H1 (cell line): Measurements from ENCODE around the gene NAT10. TPM values are rescaled to one million over a fixed set of nuclear protein-coding genes. Genes with fewer than 3 reads are reported as not detected.

Experiments
- CTCF ChIA-PET: fragments of 300-600 bp; sonication (Branson Sonifier 250); formaldehyde crosslinking; loops from one replicate; lab custom pipeline; 2021; ENCODE audit not compliant: partially characterized antibody; lab: Charles Lee
- POLR2A ChIA-PET: fragments of 300-600 bp; sonication (Branson Sonifier 250); formaldehyde crosslinking; loops from one replicate; lab custom pipeline; 2021; ENCODE audit warnings: inconsistent platforms; ENCODE audit not compliant: partially characterized antibody; lab: Charles Lee
- DNase-seq, 2 experiments: peaks; one replicate each; pipeline versions ENCODE4 v3.0.0 to v3.0.0-alpha.2; 2010 to 2022; ENCODE audit warnings: low spot score in 2 of 2, low read depth in 1 of 2, mixed read lengths in 1 of 2
- FAIRE-seq: peaks from 2 replicates; lab custom pipeline; 2011; peaks lifted over from hg19 to GRCh38; lab: Jason Lieb, UNC
- H2AFZ ChIP-seq: 2 replicates; pipeline ENCODE4 v1.8.1; 2012; ENCODE audit warnings: low read length, inconsistent platforms
- H2AK5ac ChIP-seq: 2 replicates; pipeline ENCODE4 v1.6.1; 2013; ENCODE audit warnings: low read depth, low read length
- H2BK120ac ChIP-seq: replicated peaks from 2 replicates; pipeline ENCODE3; 2013; ENCODE audit warnings: low read depth, low read length, inconsistent platforms
- H2BK12ac ChIP-seq: 2 replicates; pipeline ENCODE4 v1.6.1; 2013; ENCODE audit warnings: low read depth, low read length
- H2BK15ac ChIP-seq: 2 replicates; pipeline ENCODE4 v1.6.1; 2013; ENCODE audit warnings: low read length
- H2BK20ac ChIP-seq: 2 replicates; pipeline ENCODE4 v1.6.1; 2013; ENCODE audit warnings: low read length
- H2BK5ac ChIP-seq: 2 replicates; pipeline ENCODE4 v1.6.1; 2013; ENCODE audit warnings: low read depth, low read length
- H3K14ac ChIP-seq: 2 replicates; pipeline ENCODE4 v1.6.1; 2013; ENCODE audit warnings: inconsistent platforms; ENCODE audit not compliant: insufficient read length
- H3K18ac ChIP-seq: 2 replicates; pipeline ENCODE4 v1.6.1; 2013; ENCODE audit warnings: low read length; ENCODE audit errors: extremely low read depth
- H3K23ac ChIP-seq: 2 replicates; pipeline ENCODE4 v1.6.1; 2013; ENCODE audit warnings: inconsistent platforms; ENCODE audit not compliant: insufficient read length
- H3K23me2 ChIP-seq: 2 replicates; pipeline ENCODE4 v1.6.1; 2013; ENCODE audit warnings: low read depth, low read length
- H3K27ac ChIP-seq: 2 replicates; pipeline ENCODE4 v1.6.1; 2011; ENCODE audit warnings: low read depth, low read length, inconsistent platforms
- H3K27me3 ChIP-seq, 4 experiments: replicated peaks in 1 of 4; 1 replicate in 1 of 4; 2 replicates in 3 of 4; pipeline versions ENCODE4 v1.6.1 to v1.8.1; 2011 to 2013; ENCODE audit warnings: low read length in 3 of 4, mild to moderate bottlenecking in 3 of 4, inconsistent platforms in 2 of 4, mixed read lengths in 2 of 4, moderate library complexity in 1 of 4; ENCODE audit not compliant: control insufficient read depth in 3 of 4, insufficient read depth in 3 of 4; ENCODE audit errors: extremely low read depth in 1 of 4
- H3K36me3 ChIP-seq, 4 experiments: 2 replicates each; pipeline versions ENCODE4 v1.6.1 to v1.8.1; 2011 to 2013; ENCODE audit warnings: mild to moderate bottlenecking in 4 of 4, low read length in 3 of 4, moderate library complexity in 2 of 4, control low read depth in 1 of 4, inconsistent platforms in 1 of 4; ENCODE audit not compliant: insufficient read depth in 4 of 4, control insufficient read depth in 2 of 4
- H3K4ac ChIP-seq: replicated peaks from 2 replicates; pipeline ENCODE3; 2013; ENCODE audit warnings: low read length, low read depth, mixed read lengths, inconsistent platforms; ENCODE audit not compliant: insufficient read length
- H3K4me1 ChIP-seq, 4 experiments: replicated peaks in 1 of 4; 1 replicate in 1 of 4; 2 replicates in 3 of 4; pipeline versions ENCODE4 v1.6.1 to v1.8.1; 2011 to 2013; ENCODE audit warnings: low read length in 3 of 4, inconsistent platforms in 2 of 4, mixed read lengths in 1 of 4; ENCODE audit not compliant: insufficient read depth in 4 of 4, control insufficient read depth in 3 of 4
- H3K4me2 ChIP-seq, 2 experiments: 2 replicates each; pipeline versions ENCODE4 v1.6.1 to v1.8.1; 2011 to 2013; ENCODE audit warnings: low read depth in 2 of 2, low read length in 2 of 2, control low read depth in 1 of 2, inconsistent platforms in 1 of 2, mild to moderate bottlenecking in 1 of 2; ENCODE audit not compliant: insufficient read depth in 1 of 2
- H3K4me3 ChIP-seq, 4 experiments: fragments of 200-600, 300-600 bp in 1 of 4; sonication (generic), shearing (Covaris generic), sonication (Bioruptor Twin) in 1 of 4; 2 replicates each; pipeline versions ENCODE4 v1.5.1 to v1.8.1; 2011 to 2016; ENCODE audit warnings: low read length in 4 of 4, low read depth in 3 of 4, control low read depth in 2 of 4, inconsistent platforms in 2 of 4, mild to moderate bottlenecking in 2 of 4, mixed read lengths in 1 of 4, moderate library complexity in 1 of 4; ENCODE audit not compliant: insufficient read depth in 2 of 4; ENCODE audit errors: extremely low read depth in 1 of 4
- H3K56ac ChIP-seq: replicated peaks from 2 replicates; pipeline ENCODE3; 2013; ENCODE audit warnings: low read depth, mild to moderate bottlenecking, mixed read lengths, low read length, inconsistent platforms; ENCODE audit not compliant: insufficient read length
- H3K79me1 ChIP-seq: 2 replicates; pipeline ENCODE4 v1.6.1; 2013; ENCODE audit warnings: low read depth, low read length, control low read depth
- H3K79me2 ChIP-seq, 2 experiments: 2 replicates each; pipeline versions ENCODE4 v1.6.1 to v1.8.1; 2012 to 2013; ENCODE audit warnings: low read length in 2 of 2, mild to moderate bottlenecking in 2 of 2, inconsistent platforms in 1 of 2; ENCODE audit not compliant: insufficient read depth in 2 of 2, control insufficient read depth in 1 of 2
- H3K9ac ChIP-seq, 4 experiments: replicated peaks in 1 of 4; 1 replicate in 1 of 4; 2 replicates in 3 of 4; pipeline versions ENCODE4 v1.6.1 to v1.8.1; 2011 to 2013; ENCODE audit warnings: low read depth in 3 of 4, low read length in 3 of 4, control low read depth in 2 of 4, mild to moderate bottlenecking in 2 of 4, moderate library complexity in 2 of 4, inconsistent platforms in 1 of 4; ENCODE audit errors: extremely low read depth in 1 of 4
- H3K9me3 ChIP-seq, 2 experiments: 2 replicates each; pipeline versions ENCODE4 v1.6.1 to v1.8.1; 2012 to 2013; ENCODE audit warnings: mild to moderate bottlenecking in 2 of 2, moderate library complexity in 2 of 2, control low read depth in 1 of 2, inconsistent platforms in 1 of 2, low read depth in 1 of 2, low read length in 1 of 2, mixed read lengths in 1 of 2; ENCODE audit not compliant: insufficient read depth in 2 of 2
- H4K20me1 ChIP-seq, 2 experiments: replicated peaks in 1 of 2; 2 replicates each; pipeline versions ENCODE3 to v1.8.1; 2011 to 2013; ENCODE audit warnings: inconsistent platforms in 2 of 2, low read length in 2 of 2, mild to moderate bottlenecking in 1 of 2; ENCODE audit not compliant: insufficient read depth in 2 of 2, control insufficient read depth in 1 of 2
- H4K5ac ChIP-seq: 2 replicates; pipeline ENCODE4 v1.6.1; 2013; ENCODE audit warnings: low read length, low read depth, mixed read lengths, inconsistent platforms; ENCODE audit not compliant: insufficient read length
- H4K8ac ChIP-seq: 2 replicates; pipeline ENCODE4 v1.8.0; 2013; ENCODE audit warnings: mild to moderate bottlenecking, moderate library complexity, low read length, inconsistent platforms; ENCODE audit not compliant: insufficient read depth; ENCODE audit errors: extremely low read depth
- H4K91ac ChIP-seq: replicated peaks from 2 replicates; pipeline ENCODE3; 2013; ENCODE audit warnings: low read length, mixed read lengths, inconsistent platforms; ENCODE audit not compliant: insufficient read length
- BCL11A ChIP-seq, 2 experiments: IDR thresholded peaks; one replicate each; pipeline ENCODE4 v1.6.1; 2011; ENCODE audit warnings: low read depth in 2 of 2, low read length in 2 of 2, mild to moderate bottlenecking in 2 of 2
- CHD1 ChIP-seq: IDR thresholded peaks from 2 replicates; pipeline ENCODE4 v1.6.1; 2012; ENCODE audit warnings: low read depth, low read length, improper control_type of control experiment
- CHD2 ChIP-seq: IDR thresholded peaks from 2 replicates; pipeline ENCODE4 v1.6.1; 2012; ENCODE audit warnings: low read length, improper control_type of control experiment
- E2F6 ChIP-seq: IDR thresholded peaks from 2 replicates; pipeline ENCODE4 v1.6.1; 2012; ENCODE audit warnings: inconsistent platforms
- EP300 ChIP-seq, 2 experiments: IDR thresholded peaks; 1 replicate in 1 of 2; 2 replicates in 1 of 2; pipeline ENCODE4 v1.6.1; 2011 to 2012; ENCODE audit warnings: low read depth in 2 of 2, low read length in 2 of 2, mild to moderate bottlenecking in 2 of 2, borderline replicate concordance in 1 of 2, inconsistent platforms in 1 of 2, moderate library complexity in 1 of 2
- NANOG ChIP-seq: IDR thresholded peaks from 2 replicates; pipeline ENCODE4 v1.6.1; 2011; ENCODE audit warnings: low read length, low read depth, mild to moderate bottlenecking, inconsistent platforms; ENCODE audit not compliant: insufficient read depth, poor library complexity, severe bottlenecking
- NRF1 ChIP-seq: IDR thresholded peaks from 2 replicates; pipeline ENCODE4 v1.6.1; 2011; ENCODE audit warnings: mild to moderate bottlenecking, low read depth, low read length, improper control_type of control experiment
- RAD21 ChIP-seq, 2 experiments: IDR thresholded peaks in 1 of 2; conservative IDR thresholded peaks in 1 of 2; 2 replicates each; pipeline ENCODE4 v1.6.1; 2011; ENCODE audit warnings: low read depth in 2 of 2, low read length in 2 of 2, improper control_type of control experiment in 1 of 2, inconsistent platforms in 1 of 2, mild to moderate bottlenecking in 1 of 2, moderate library complexity in 1 of 2
- SAP30 ChIP-seq: fragments of 300-600 bp; sonication (generic); IDR thresholded peaks from 2 replicates; pipeline ENCODE4 v1.7.1; 2012; ENCODE audit warnings: low read length, moderate library complexity, mild to moderate bottlenecking, inconsistent platforms; ENCODE audit not compliant: insufficient read depth, insufficient replicate concordance
- SIX5 ChIP-seq: IDR thresholded peaks from 2 replicates; pipeline ENCODE4 v1.6.1; 2011; ENCODE audit warnings: mild to moderate bottlenecking, low read depth, low read length
- TAF7 ChIP-seq: optimal IDR thresholded peaks from 2 replicates; pipeline ENCODE3; 2011; ENCODE audit warnings: low read depth, mild to moderate bottlenecking, inconsistent platforms, low read length, moderate library complexity, borderline replicate concordance
- TCF12 ChIP-seq: IDR thresholded peaks from 2 replicates; pipeline ENCODE4 v1.6.1; 2011; ENCODE audit warnings: low read depth, mild to moderate bottlenecking, low read length
- WGBS, 2 experiments: shearing (Covaris generic) in 1 of 2; methylation state at CpG; one replicate each; pipeline versions ENCODE4 v1.1.6 to v1.1.7; 2013 to 2015; ENCODE audit warnings: low lambda C conversion rate in 2 of 2, mixed read lengths in 2 of 2, inconsistent platforms in 1 of 2, low coverage in 1 of 2, missing lambda C conversion rate in 1 of 2; ENCODE audit not compliant: insufficient replicate concordance in 2 of 2, insufficient coverage in 1 of 2, insufficient read length in 1 of 2; ENCODE audit errors: extremely low coverage in 1 of 2, missing lambda C conversion rate in 1 of 2; 5-methylcytosine and 5-hydroxymethylcytosine counted together
- polyA plus RNA-seq, 7 experiments: library from polyadenylated mRNA; depleted of rRNA in 3 of 7; stranded (reverse) in 5 of 7; unstranded in 2 of 7; fragments of >200 nt in 5 of 7; fragments of 200-250 nt in 2 of 7; gene quantifications; 1 replicate in 5 of 7; 2 replicates in 1 of 7; 4 replicates in 1 of 7; pipeline versions ENCODE4 v1.2.1 to v1.2.3, GENCODE V29; 2011 to 2013; ENCODE audit warnings: missing spikeins in 2 of 7, mixed read lengths in 2 of 7
- total RNA-seq: library from RNA; stranded (reverse); fragmentation: NEBNext Ultra II Directional; extraction: Animal tissue kit (Norgen Biotek cat#: 25700); gene quantifications from 2 replicates; pipeline ENCODE4 v1.2.1, GENCODE V29; 2021

NAT10 gene
- total and polyA plus RNA-seq, 2 of the 8 experiments (the other 6 are each of a cell fraction or from before 2014, with no cell fraction given) = 66.3 to 89.6 TPM

- Histone ChIP-seq H3K18ac (no peak overlapping the region), H3K79me2 (no peaks in the 10 kb centered on the region), H3K9me3 (no peaks in the 10 kb centered on the region), H3K14ac (no peak overlapping the region), H3K4me3 (no peak overlapping the region), H2BK120ac (no peak overlapping the region), H3K4me1 (peaks cover 9 to 19% (median 12%) of the 10 kb centered on the region in 4 experiments), H3K4me2 (no peak overlapping the region), H3K23ac (no peak overlapping the region), H2BK12ac (no peak overlapping the region), H3K56ac (no peak overlapping the region), H3K9ac (no peak overlapping the region), H2BK15ac (no peak overlapping the region), H3K23me2 (no peaks in the 10 kb centered on the region), H2BK5ac (no peak overlapping the region), H2AK5ac (no peak overlapping the region), H3K79me1 (no peaks in the 10 kb centered on the region), H2AFZ (no peak overlapping the region), H3K36me3 (no peaks in the 10 kb centered on the region; a peak in 2 of 8 replicates), H3K4ac (no peak overlapping the region), H3K27ac (no peak overlapping the region), H4K91ac (no peak overlapping the region), H2BK20ac (no peak overlapping the region), H3K27me3 (no peaks in the 10 kb centered on the region), H4K8ac (no peak overlapping the region), H4K20me1 (no peaks in the 10 kb centered on the region), H4K5ac (no peak overlapping the region)
- FAIRE-seq (no peak), DNase-seq (no peak)
- ChIA-PET POLR2A (interaction anchor here (1.4 to 1.5 kb wide), 2 partner anchors 14 to 175 kb away, joined by 3 to 4 read pairs; no protein-coding TSS in a partner anchor), CTCF (interaction anchor here (0.7 to 7.7 kb wide), 8 partner anchors 6 to 310 kb away, joined by 3 to 92 read pairs (median 4); no protein-coding TSS in a partner anchor)
- 86% methylated on average over 2 of the region's 2 CpGs; no CpG with 5 or more reads in 1 of the 2 experiments for WGBS, 2 experiments
- TF ChIP-seq BCL11A (IDR thresholded peaks at IDR 0.05; ENCODE audit: low read depth in 2 of 2, low read length in 2 of 2) (no peak), TAF7 (no peak), CHD2 (no peak), CHD1 (no peak), SIX5 (no peak), TCF12 (no peak), SAP30 (no peak), E2F6 (no peak), NANOG (no peak), EP300 (IDR thresholded peaks at IDR 0.05; ENCODE audit: borderline replicate concordance in 1 of 2, low read depth in 2 of 2, low read length in 2 of 2) (no peak), NRF1 (no peak), RAD21 (IDR thresholded peaks at IDR 0.05 in 1 of 2, conservative IDR thresholded peaks at IDR 0.05 in 1 of 2; ENCODE audit: low read depth in 2 of 2, low read length in 2 of 2) (no peak)
Observed at GRCh38 chr11:34182425-34182824, 77.0 kb downstream of the NAT10 start.
